ENCODE data around the gene CEP83.

GRCh38 chr12:94507455-94507854 is 47.8 kb upstream of the CEP83 start:
- no peak for TF ChIP-seq RAD21 (IDR thresholded peaks at IDR 0.05; ENCODE audit: low read length)
- TF ChIP-seq EP300 (IDR thresholded peaks at IDR 0.05; ENCODE audit: borderline replicate concordance in 1 of 2, low read depth in 1 of 2, low read length in 1 of 2), result no peak

Measured in SK-N-SH (cell line).